HG03025 (cell line): ENCODE measurements around the gene CPNE9.

Source experiments
- ATAC-seq: cut with Tn5 transposase; IDR thresholded peaks from one replicate; pipeline ENCODE4 v1.9.1; 2021; ENCODE audit warnings: mild to moderate bottlenecking, moderate library complexity; ENCODE audit not compliant: unreplicated experiment, low FRiP score

Gene CPNE9

GRCh38 chr3:9713142-9713541 lies 9.5 kb downstream of the CPNE9 start:
- no peak for ATAC-seq

GRCh38 chr3:9715136-9715535 lies 11.5 kb downstream of the CPNE9 start:
- no peak for ATAC-seq

GRCh38 chr3:9715764-9716437 lies 12.3 kb downstream of the CPNE9 start:
- ATAC-seq = no peak

- ATAC-seq = no peak
Observed at GRCh38 chr3:9716801-9717555, 13.3 kb downstream of the CPNE9 start.

GRCh38 chr3:9717563-9717962 lies 13.9 kb downstream of the CPNE9 start:
- ATAC-seq = no peak

GRCh38 chr3:9718118-9718517 lies 14.5 kb downstream of the CPNE9 start:
- no peak for ATAC-seq

- ATAC-seq = no peak
Observed at GRCh38 chr3:9721015-9721699, 17.5 kb downstream of the CPNE9 start.

GRCh38 chr3:9721700-9722060 lies 18.0 kb downstream of the CPNE9 start:
- ATAC-seq = no peak

GRCh38 chr3:9725775-9726515 lies 22.3 kb downstream of the CPNE9 start:
- no peak for ATAC-seq

GRCh38 chr3:9727041-9727595 lies 23.5 kb downstream of the CPNE9 start:
- no peak for ATAC-seq

- ATAC-seq = no peak
Observed at GRCh38 chr3:9727743-9728142, 24.1 kb downstream of the CPNE9 start.

- ATAC-seq = no peak
Observed at GRCh38 chr3:9729419-9729818, 25.8 kb downstream of the CPNE9 start.

GRCh38 chr3:9730657-9731205 lies 27.1 kb downstream of the CPNE9 start:
- ATAC-seq = peak; percentile 47

GRCh38 chr3:9731206-9732079 lies 27.8 kb downstream of the CPNE9 start, which contains the start of gene BRPF1:
Gene BRPF1, plus strand, starts transcription at chr3:9731735. Its CDS starts 2,406 bp downstream, at chr3:9734141.
- peak; percentile 86 for ATAC-seq

GRCh38 chr3:9732080-9732739 lies 28.6 kb downstream of the CPNE9 start:
- peak; percentile 18 for ATAC-seq

GRCh38 chr3:9732740-9733115 lies 29.1 kb downstream of the CPNE9 start:
- no peak for ATAC-seq

- no peak for ATAC-seq
Observed at GRCh38 chr3:9736831-9737230, 33.2 kb downstream of the CPNE9 start.

GRCh38 chr3:9739181-9739580 lies 35.5 kb downstream of the CPNE9 start:
- ATAC-seq = no peak

GRCh38 chr3:9742560-9742959 lies 38.9 kb downstream of the CPNE9 start:
- no peak for ATAC-seq
